HUES6 (cell line): Measurements from ENCODE around the gene MED12L.

Experiments
- H3K27ac ChIP-seq: 2 replicates; pipeline ENCODE4 v1.7.0; 2013; ENCODE audit warnings: low read depth, mild to moderate bottlenecking, low read length, inconsistent platforms
- H3K27me3 ChIP-seq: 2 replicates; pipeline ENCODE4 v1.6.1; 2013; ENCODE audit warnings: low read length; ENCODE audit not compliant: control insufficient read depth, insufficient read depth
- H3K36me3 ChIP-seq: 2 replicates; pipeline ENCODE4 v1.6.1; 2013; ENCODE audit warnings: low read length; ENCODE audit not compliant: control insufficient read depth, insufficient read depth
- H3K4me1 ChIP-seq: 2 replicates; pipeline ENCODE4 v1.6.1; 2013; ENCODE audit warnings: low read length; ENCODE audit not compliant: control insufficient read depth, insufficient read depth
- H3K4me3 ChIP-seq: 2 replicates; pipeline ENCODE4 v1.5.1; 2013; ENCODE audit warnings: low read depth, low read length
- H3K9ac ChIP-seq: one replicate; pipeline ENCODE4 v1.6.1; 2013; ENCODE audit warnings: mild to moderate bottlenecking, low read length
- H3K9me3 ChIP-seq: 2 replicates; pipeline ENCODE4 v1.6.1; 2013; ENCODE audit warnings: low read depth, low read length; ENCODE audit not compliant: control insufficient read depth, insufficient read depth

The MED12L gene

GRCh38 chr3:151300539-151300938 lies 215.1 kb downstream of the MED12L start:
- Histone ChIP-seq H3K36me3 (no peaks in the 10 kb centered on the region), H3K27ac (no peak overlapping the region), H3K4me1 (peaks cover 11% of the 10 kb centered on the region), H3K9ac (no peak overlapping the region), H3K4me3 (no peak overlapping the region), H3K27me3 (no peaks in the 10 kb centered on the region), H3K9me3 (no peaks in the 10 kb centered on the region)

GRCh38 chr3:151301787-151302186 lies 216.3 kb downstream of the MED12L start:
- Histone ChIP-seq H3K9me3 (no peaks in the 10 kb centered on the region), H3K9ac (no peak overlapping the region), H3K27me3 (no peaks in the 10 kb centered on the region), H3K36me3 (no peaks in the 10 kb centered on the region), H3K4me3 (no peak overlapping the region), H3K27ac (no peak overlapping the region), H3K4me1 (peaks cover 24% of the 10 kb centered on the region)

- no peaks in the 10 kb centered on the region for H3K27me3 ChIP-seq
- H3K36me3 ChIP-seq: no peaks in the 10 kb centered on the region
- peaks cover 35% of the 10 kb centered on the region for H3K4me1 ChIP-seq
- H3K9ac ChIP-seq: no peak overlapping the region
- H3K4me3 ChIP-seq: no peak overlapping the region
- no peaks in the 10 kb centered on the region for H3K9me3 ChIP-seq
- H3K27ac ChIP-seq: no peak overlapping the region
Observed at GRCh38 chr3:151303751-151304150, 218.3 kb downstream of the MED12L start.

- no peaks in the 10 kb centered on the region for H3K9me3 ChIP-seq
- H3K9ac ChIP-seq: no peak overlapping the region
- H3K27ac ChIP-seq: no peak overlapping the region
- no peaks in the 10 kb centered on the region for H3K36me3 ChIP-seq
- no peaks in the 10 kb centered on the region for H3K27me3 ChIP-seq
- no peak overlapping the region; the same call in 1 of the 2 replicates for H3K4me3 ChIP-seq
- H3K4me1 ChIP-seq: peaks cover 35% of the 10 kb centered on the region
Observed at GRCh38 chr3:151305060-151305774, 219.8 kb downstream of the MED12L start.

DNA sequence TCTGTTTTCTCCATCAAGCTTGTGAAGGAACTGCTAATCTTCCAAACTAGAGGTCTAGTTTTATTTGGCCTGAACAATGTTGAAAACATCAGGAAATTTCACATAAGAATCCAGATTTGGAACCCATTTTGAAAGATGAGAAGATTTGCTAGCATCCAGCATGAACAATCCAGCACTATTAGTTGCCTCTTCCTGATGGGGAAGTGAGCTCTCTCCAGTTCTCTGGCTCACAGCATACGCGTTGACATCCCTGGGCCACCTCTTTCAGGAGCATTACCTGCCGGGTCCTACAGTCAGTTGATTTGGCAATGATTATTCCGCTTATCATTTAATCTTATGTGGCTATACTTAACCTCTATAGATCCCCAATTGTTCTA lies 220.3 kb downstream of the MED12L start:
- H3K4me3 ChIP-seq: no peak overlapping the region; the same call in 1 of the 2 replicates
- no peaks in the 10 kb centered on the region for H3K27me3 ChIP-seq
- no peaks in the 10 kb centered on the region for H3K9me3 ChIP-seq
- peaks cover 35% of the 10 kb centered on the region for H3K4me1 ChIP-seq
- no peaks in the 10 kb centered on the region for H3K36me3 ChIP-seq
- H3K27ac ChIP-seq: no peak overlapping the region
- H3K9ac ChIP-seq: no peak overlapping the region

DNA sequence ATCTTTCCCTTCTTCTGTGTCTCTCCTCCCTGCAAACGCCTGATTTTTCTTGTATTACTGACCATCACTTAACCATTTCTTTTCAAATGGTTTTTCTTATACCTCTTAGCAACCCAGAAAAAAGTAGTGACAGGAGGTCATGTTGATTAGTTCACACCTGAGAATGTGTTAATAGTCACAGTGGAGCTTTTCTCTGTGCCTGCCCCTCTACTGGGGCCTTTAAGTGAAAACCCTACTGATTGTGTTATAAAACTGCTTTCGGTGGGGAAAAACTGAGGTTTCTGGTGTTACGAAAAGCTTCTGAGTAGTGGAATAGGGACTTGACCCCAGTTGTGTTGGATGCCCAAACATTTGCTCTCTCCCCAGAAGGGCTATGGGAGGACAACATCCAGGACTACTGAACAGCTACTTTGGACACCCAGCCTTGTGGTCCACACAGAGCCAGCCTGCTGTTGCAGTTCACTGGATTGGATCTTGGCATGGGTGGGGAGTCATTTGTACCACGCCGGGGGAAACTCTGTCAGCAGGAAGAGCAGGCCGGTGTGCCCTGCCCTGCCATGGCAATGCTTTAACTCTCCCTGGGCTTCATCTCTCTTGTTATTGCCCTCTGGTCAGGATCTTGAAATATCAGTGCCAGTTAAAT lies 220.8 kb downstream of the MED12L start:
- Histone ChIP-seq H3K27ac (no peak overlapping the region), H3K9me3 (no peaks in the 10 kb centered on the region), H3K9ac (no peak overlapping the region), H3K4me3 (no peak overlapping the region), H3K27me3 (no peaks in the 10 kb centered on the region), H3K36me3 (no peaks in the 10 kb centered on the region), H3K4me1 (peaks cover 35% of the 10 kb centered on the region)

DNA sequence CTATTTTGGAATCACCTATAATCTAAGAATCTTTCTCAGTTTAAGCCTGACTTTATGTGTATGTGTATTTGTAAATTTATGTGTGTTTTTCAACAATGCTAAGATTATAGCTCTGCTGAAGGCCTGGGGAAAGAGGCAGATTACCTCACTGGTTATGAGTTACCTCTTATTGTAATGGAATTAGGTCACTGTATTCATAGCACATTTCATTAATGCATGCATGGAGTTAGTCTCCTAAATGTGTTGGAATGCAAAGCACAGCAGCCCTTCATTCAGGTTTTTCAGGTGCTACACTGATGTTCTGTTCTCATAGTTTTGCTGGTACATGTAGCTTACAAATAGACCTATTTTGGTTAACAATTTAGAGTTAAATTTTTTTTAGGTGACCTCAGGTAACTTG lies 221.7 kb downstream of the MED12L start:
- no peak overlapping the region for H3K27ac ChIP-seq
- peaks cover 35% of the 10 kb centered on the region for H3K4me1 ChIP-seq
- no peak overlapping the region for H3K4me3 ChIP-seq
- no peaks in the 10 kb centered on the region for H3K9me3 ChIP-seq
- H3K9ac ChIP-seq: no peak overlapping the region
- no peaks in the 10 kb centered on the region for H3K27me3 ChIP-seq
- H3K36me3 ChIP-seq: no peaks in the 10 kb centered on the region

GRCh38 chr3:151307583-151308488 lies 222.4 kb downstream of the MED12L start:
- no peak overlapping the region for H3K27ac ChIP-seq

GRCh38 chr3:151309566-151309965 lies 224.1 kb downstream of the MED12L start:
- H3K36me3 ChIP-seq: no peaks in the 10 kb centered on the region
- H3K27me3 ChIP-seq: no peaks in the 10 kb centered on the region
- peaks cover 42% of the 10 kb centered on the region for H3K4me1 ChIP-seq
- no peak overlapping the region for H3K9ac ChIP-seq
- H3K4me3 ChIP-seq: no peak overlapping the region
- H3K27ac ChIP-seq: no peak overlapping the region
- no peaks in the 10 kb centered on the region for H3K9me3 ChIP-seq

More at GRCh38 chr3:151307583-151308488, 222.4 kb downstream of the MED12L start:
- Histone ChIP-seq H3K9me3 (no peaks in the 10 kb centered on the region), H3K9ac (no peak overlapping the region), H3K27me3 (no peaks in the 10 kb centered on the region), H3K4me3 (no peak overlapping the region), H3K4me1 (peaks cover 41% of the 10 kb centered on the region), H3K36me3 (no peaks in the 10 kb centered on the region)

GRCh38 chr3:151312972-151313371 lies 227.5 kb downstream of the MED12L start:
- Histone ChIP-seq H3K27me3 (no peaks in the 10 kb centered on the region), H3K4me3 (no peak overlapping the region), H3K4me1 (peaks cover 31% of the 10 kb centered on the region), H3K36me3 (no peaks in the 10 kb centered on the region), H3K9ac (no peak overlapping the region), H3K9me3 (no peaks in the 10 kb centered on the region), H3K27ac (no peak overlapping the region)

GRCh38 chr3:151314137-151314536 lies 228.7 kb downstream of the MED12L start:
- Histone ChIP-seq H3K4me1 (peaks cover 38% of the 10 kb centered on the region), H3K4me3 (no peak overlapping the region), H3K36me3 (no peaks in the 10 kb centered on the region), H3K27me3 (no peaks in the 10 kb centered on the region), H3K27ac (no peak overlapping the region), H3K9me3 (no peaks in the 10 kb centered on the region), H3K9ac (no peak overlapping the region)
